RWPE2 (cell line): ENCODE measurements around the gene FOXK2.

ENCODE experiments used
- ATAC-seq: fragments of 200-7000 bp; cut with Tn5 transposase; 3 replicates; pipeline ENCODE4 v1.9.1; 2021; ENCODE audit warnings: low read depth
- DNase-seq: peaks from one replicate; pipeline ENCODE4 v3.0.0-alpha.2; 2020; ENCODE audit warnings: low spot score
- H3K27ac ChIP-seq: fragments of 450-650 bp; 2 replicates; pipeline ENCODE4 v1.5.1; 2017; ENCODE audit warnings: mild to moderate bottlenecking; ENCODE audit not compliant: poor library complexity, severe bottlenecking
- H3K27me3 ChIP-seq: fragments of 250-450 bp; sonication (Bioruptor Pico); 2 replicates; pipeline ENCODE4 v1.5.1; 2021; ENCODE audit warnings: mild to moderate bottlenecking, moderate library complexity; ENCODE audit not compliant: insufficient read depth, poor library complexity, severe bottlenecking
- H3K36me3 ChIP-seq: fragments of 250-450 bp; sonication (Bioruptor Pico); 2 replicates; pipeline ENCODE4 v1.5.1; 2020; ENCODE audit warnings: low read depth, mild to moderate bottlenecking, moderate library complexity
- H3K4me1 ChIP-seq: fragments of 250-450 bp; sonication (Bioruptor Pico); 2 replicates; pipeline ENCODE4 v1.5.1; 2021; ENCODE audit warnings: mild to moderate bottlenecking, moderate library complexity; ENCODE audit not compliant: insufficient read depth, poor library complexity, severe bottlenecking
- H3K4me3 ChIP-seq: fragments of 250-450 bp; sonication (Bioruptor Pico); 2 replicates; pipeline ENCODE4 v1.5.1; 2021; ENCODE audit warnings: mild to moderate bottlenecking, moderate library complexity; ENCODE audit not compliant: severe bottlenecking
- H3K9me3 ChIP-seq: fragments of 250-450 bp; sonication (Bioruptor Pico); 2 replicates; pipeline ENCODE4 v1.5.1; 2021; ENCODE audit warnings: mild to moderate bottlenecking, moderate library complexity; ENCODE audit not compliant: severe bottlenecking
- CTCF ChIP-seq: fragments of 450-650 bp; IDR thresholded peaks from one replicate; pipeline ENCODE4 v1.5.1; 2017; ENCODE audit warnings: mild to moderate bottlenecking, moderate library complexity; ENCODE audit not compliant: poor library complexity, severe bottlenecking

FOXK2 gene

GRCh38 chr17:82650723-82651122, 131.2 kb downstream of the FOXK2 start:
- ATAC-seq (no peak), DNase-seq (no peak)
- Histone ChIP-seq H3K27ac (no peak overlapping the region), H3K4me1 (peaks cover 5% of the 10 kb centered on the region), H3K27me3 (no peaks in the 10 kb centered on the region), H3K9me3 (no peaks in the 10 kb centered on the region), H3K4me3 (no peak overlapping the region), H3K36me3 (peaks cover 9% of the 10 kb centered on the region)
- TF ChIP-seq CTCF, result no peak

- no peak overlapping the region for H3K27ac ChIP-seq
- ATAC-seq, result no peak
- TF ChIP-seq CTCF, result no peak
- no peaks in the 10 kb centered on the region for H3K4me1 ChIP-seq
- H3K9me3 ChIP-seq, result no peaks in the 10 kb centered on the region
- no peak overlapping the region for H3K4me3 ChIP-seq
- H3K27me3 ChIP-seq, result no peaks in the 10 kb centered on the region
- no peak for DNase-seq
- no peaks in the 10 kb centered on the region for H3K36me3 ChIP-seq
These were observed 134.4 kb downstream of the FOXK2 start for GRCh38 chr17:82653651-82654528.
